Vagina (tissue), 2 donors: Measurements from ENCODE around the gene LIPG. TPM values are rescaled to one million over a fixed set of nuclear protein-coding genes. Genes with fewer than 3 reads are reported as not detected.
"Not testable (repeated sequence)": the region's sequence is repeated elsewhere in the genome, so short reads cannot be mapped to it uniquely, and the experiment has no call there.

Source experiments
- DNase-seq, 2 donors: peaks; one replicate each; pipeline ENCODE4 v3.0.0-alpha.2; 2017; ENCODE audit errors: extremely low spot score in 2 of 2
- H3K27ac ChIP-seq: fragments of 200-600 bp; sonication (generic); one replicate; pipeline ENCODE4 v1.5.1; 2019
- H3K27me3 ChIP-seq: fragments of 200-600 bp; sonication (generic); one replicate; pipeline ENCODE4 v1.5.1; 2019
- H3K36me3 ChIP-seq, 2 donors: fragments of 200-600 bp; sonication (generic); one replicate each; pipeline ENCODE4 v1.5.1; 2017 to 2019
- H3K4me1 ChIP-seq: fragments of 200-600 bp; sonication (generic); one replicate; pipeline ENCODE4 v1.5.1; 2019
- H3K4me3 ChIP-seq, 2 donors: fragments of 200-600 bp; sonication (generic); 1 replicate in 1 of 2; 2 replicates in 1 of 2; pipeline ENCODE4 v1.5.1; 2016 to 2019
- H3K9me3 ChIP-seq: fragments of 200-600 bp; sonication (generic); one replicate; pipeline ENCODE4 v1.5.1; 2019
- CTCF ChIP-seq, 3 experiments: fragments of 450-650 bp in 2 of 3; fragments of 200-600 bp in 1 of 3; sonication (generic) in 1 of 3; IDR thresholded peaks; one replicate each; pipeline ENCODE4 v1.5.1; 2017 to 2019; ENCODE audit warnings: antibody characterized with exemption in 3 of 3, mild to moderate bottlenecking in 2 of 3, moderate library complexity in 2 of 3
- POLR2A ChIP-seq, 2 donors: fragments of 450-650 bp; IDR thresholded peaks; one replicate each; pipeline ENCODE4 v1.6.1; 2017; ENCODE audit warnings: antibody characterized with exemption in 2 of 2, mild to moderate bottlenecking in 2 of 2, moderate library complexity in 2 of 2
- POLR2AphosphoS5 ChIP-seq, 2 donors: sonication (generic); formaldehyde crosslinking; IDR thresholded peaks; one replicate each; pipeline ENCODE4 v1.9.0; 2017; ENCODE audit warnings: antibody characterized with exemption in 2 of 2, mild to moderate bottlenecking in 2 of 2, low read depth in 1 of 2; ENCODE audit not compliant: insufficient read depth in 1 of 2
- intact Hi-C: fragments of 100-400 bp; cut with DNase I; formaldehyde crosslinking; loops from one replicate; pipeline ENCODE4 v1.15.1; 2023
- total RNA-seq: library from RNA; depleted of rRNA; stranded (reverse); fragments of >200 nt; gene quantifications from one replicate; pipeline ENCODE4 v1.2.3, GENCODE V29; 2016

The LIPG gene
- total RNA-seq, 1 donor from 2014 or later = 1.7 TPM

GRCh38 chr18:49573835-49574234 is 12.0 kb downstream of the LIPG start:
- H3K27ac ChIP-seq = no peak overlapping the region
- intact Hi-C loops = no loop called here
- H3K9me3 ChIP-seq = no peaks in the 10 kb centered on the region
- H3K36me3 ChIP-seq = no peaks in the 10 kb centered on the region
- TF ChIP-seq POLR2A (IDR thresholded peaks at IDR 0.05) (no peak), POLR2AphosphoS5 (IDR thresholded peaks at IDR 0.05; ENCODE audit: insufficient read depth in 1 of 2, low read depth in 1 of 2) (no peak), CTCF (IDR thresholded peaks at IDR 0.05) (no peak)
- no peaks in the 10 kb centered on the region for H3K27me3 ChIP-seq
- no peak overlapping the region for H3K4me3 ChIP-seq
- no peaks in the 10 kb centered on the region for H3K4me1 ChIP-seq
- no peak for DNase-seq

GRCh38 chr18:49579041-49579440 is 17.2 kb downstream of the LIPG start:
- H3K36me3 ChIP-seq, DNase-seq, H3K9me3 ChIP-seq, intact Hi-C loops, H3K4me3 ChIP-seq, H3K27me3 ChIP-seq, H3K4me1 ChIP-seq, H3K27ac ChIP-seq: not testable (repeated sequence)

- not testable (repeated sequence) for DNase-seq, H3K27ac ChIP-seq, H3K4me3 ChIP-seq
These were observed 17.7 kb downstream of the LIPG start for GRCh38 chr18:49579583-49579982.

GRCh38 chr18:49580279-49580678 is 18.4 kb downstream of the LIPG start:
- DNase-seq = no peak
- Histone ChIP-seq H3K27me3 (no peaks in the 10 kb centered on the region), H3K9me3 (no peaks in the 10 kb centered on the region), H3K4me1 (no peaks in the 10 kb centered on the region), H3K36me3 (no peaks in the 10 kb centered on the region), H3K27ac (no peak overlapping the region), H3K4me3 (no peak overlapping the region)
- no peak for TF ChIP-seq CTCF (IDR thresholded peaks at IDR 0.05)
- intact Hi-C loops = no loop called here

More at GRCh38 chr18:49579583-49579982, 17.7 kb downstream of the LIPG start:
- H3K9me3 ChIP-seq, H3K4me1 ChIP-seq, H3K36me3 ChIP-seq, H3K27me3 ChIP-seq, intact Hi-C loops: not testable (repeated sequence)

- Histone ChIP-seq H3K27ac (no peak overlapping the region), H3K27me3 (no peaks in the 10 kb centered on the region), H3K4me3 (no peak overlapping the region), H3K4me1 (no peaks in the 10 kb centered on the region), H3K9me3 (no peaks in the 10 kb centered on the region), H3K36me3 (no peaks in the 10 kb centered on the region)
- TF ChIP-seq CTCF (IDR thresholded peaks at IDR 0.05) = no peak
- no peak for TF ChIP-seq POLR2AphosphoS5 (IDR thresholded peaks at IDR 0.05; ENCODE audit: insufficient read depth in 1 of 2, low read depth in 1 of 2)
- TF ChIP-seq POLR2A (IDR thresholded peaks at IDR 0.05) = no peak
- intact Hi-C loops = no loop called here
- DNase-seq = no peak
These were observed 19.5 kb downstream of the LIPG start for GRCh38 chr18:49581371-49581770.

- Histone ChIP-seq H3K36me3 (no peaks in the 10 kb centered on the region), H3K4me1 (no peaks in the 10 kb centered on the region), H3K27me3 (no peaks in the 10 kb centered on the region), H3K27ac (no peak overlapping the region), H3K9me3 (no peaks in the 10 kb centered on the region), H3K4me3 (no peak overlapping the region)
- TF ChIP-seq CTCF (IDR thresholded peaks at IDR 0.05) = no peak
- TF ChIP-seq POLR2AphosphoS5 (IDR thresholded peaks at IDR 0.05; ENCODE audit: insufficient read depth in 1 of 2, low read depth in 1 of 2) = no peak
- no peak for TF ChIP-seq POLR2A (IDR thresholded peaks at IDR 0.05)
- DNase-seq = no peak
- intact Hi-C loops = no loop called here
These were observed 20.7 kb downstream of the LIPG start for GRCh38 chr18:49582579-49582978.
